Measurements from ENCODE around the gene BRICD5.

The BRICD5 gene

DNA sequence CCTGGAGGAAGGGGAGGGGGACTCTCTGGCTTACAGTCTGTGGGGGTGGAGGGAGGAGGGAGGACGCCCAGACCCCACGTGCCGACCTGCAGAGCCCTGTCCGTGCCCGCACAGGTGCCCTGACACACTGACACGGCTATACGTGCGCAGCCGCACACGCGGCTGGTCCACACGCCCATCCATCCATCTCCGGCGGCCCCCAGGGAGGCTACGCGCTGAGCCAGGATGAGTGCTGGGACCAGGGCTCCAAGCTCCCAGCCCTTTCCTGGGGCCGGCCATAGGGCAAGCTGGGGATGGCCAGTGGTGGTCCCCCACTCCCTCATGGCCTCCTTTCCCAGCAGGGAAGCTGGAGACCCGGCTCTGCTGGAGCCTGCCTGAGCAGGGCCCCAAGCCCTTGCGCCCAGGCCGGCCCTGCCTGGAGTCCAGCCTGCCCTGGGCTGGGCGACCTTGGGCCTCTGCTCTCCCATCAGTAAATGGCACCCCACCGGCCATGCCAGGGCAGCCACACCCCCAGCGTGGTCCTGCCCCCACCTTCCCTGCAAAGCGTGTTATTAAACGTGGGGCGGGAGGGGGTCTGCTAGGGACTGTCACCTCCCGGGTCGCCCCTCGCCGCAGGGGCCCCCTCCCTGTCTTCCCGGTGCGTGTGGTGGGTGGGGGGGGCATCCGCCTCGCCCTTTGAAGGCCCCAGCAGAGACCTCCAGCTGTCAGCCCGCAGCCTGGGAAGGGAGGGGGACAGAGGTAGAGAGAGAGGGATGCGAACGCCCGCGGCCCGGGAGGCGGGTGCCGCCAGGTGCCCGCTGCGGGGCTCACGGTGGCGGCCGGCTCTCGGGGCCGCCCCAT is 15.1 kb downstream of the BRICD5 start:
- Histone ChIP-seq H3K36me3 (ENCODE audit: control insufficient read depth in 1 of 2, insufficient read depth in 2 of 2, low read length in 2 of 2) (no peaks in the 10 kb centered on the region), H3K4me3 (ENCODE audit: low read depth, low read length) (no peak overlapping the region), H2BK5ac (ENCODE audit: low read depth, low read length, poor library complexity) (no peak overlapping the region), H3K79me1 (ENCODE audit: low read length) (no peaks in the 10 kb centered on the region), H4K8ac (ENCODE audit: low read depth, low read length) (no peak overlapping the region), H4K91ac (ENCODE audit: low read depth, low read length) (no peak overlapping the region), H3K9me3 (ENCODE audit: insufficient read depth, low read depth, low read length) (peaks cover 5% of the 10 kb centered on the region), H3K27me3 (ENCODE audit: insufficient read depth, low read length) (peaks cover 30% of the 10 kb centered on the region), H2AFZ (ENCODE audit: insufficient read depth, low read length, poor library complexity) (no peak overlapping the region), H3K4me2 (ENCODE audit: low read length) (peak overlapping the region; percentile 79), H3K23ac (ENCODE audit: low read length) (no peak overlapping the region), H3K79me2 (ENCODE audit: control insufficient read depth, insufficient read depth, low read length, poor library complexity) (no peaks in the 10 kb centered on the region), H3K14ac (ENCODE audit: low read length) (no peak overlapping the region), H3K4ac (ENCODE audit: low read depth, low read length) (no peak overlapping the region), H2BK12ac (ENCODE audit: low read length) (no peak overlapping the region), H3K4me1 (ENCODE audit: control insufficient read depth in 1 of 2, insufficient read depth in 2 of 2, low read length in 2 of 2) (no peaks in the 10 kb centered on the region), H4K12ac (ENCODE audit: low read depth, low read length) (no peak overlapping the region), H3K27ac (ENCODE audit: low read depth, low read length) (no peak overlapping the region), H2BK120ac (ENCODE audit: insufficient read depth, low read length, poor library complexity) (no peak overlapping the region), H3K18ac (ENCODE audit: low read length) (no peak overlapping the region), H3K9ac (ENCODE audit: low read length) (no peak overlapping the region), H2AK5ac (ENCODE audit: low read length) (no peak overlapping the region)
- DNase-seq = no peak
- WGBS (ENCODE audit: extremely low coverage, insufficient coverage, insufficient read length) = no CpG with 5 or more reads among the region's 49 CpGs

DNA sequence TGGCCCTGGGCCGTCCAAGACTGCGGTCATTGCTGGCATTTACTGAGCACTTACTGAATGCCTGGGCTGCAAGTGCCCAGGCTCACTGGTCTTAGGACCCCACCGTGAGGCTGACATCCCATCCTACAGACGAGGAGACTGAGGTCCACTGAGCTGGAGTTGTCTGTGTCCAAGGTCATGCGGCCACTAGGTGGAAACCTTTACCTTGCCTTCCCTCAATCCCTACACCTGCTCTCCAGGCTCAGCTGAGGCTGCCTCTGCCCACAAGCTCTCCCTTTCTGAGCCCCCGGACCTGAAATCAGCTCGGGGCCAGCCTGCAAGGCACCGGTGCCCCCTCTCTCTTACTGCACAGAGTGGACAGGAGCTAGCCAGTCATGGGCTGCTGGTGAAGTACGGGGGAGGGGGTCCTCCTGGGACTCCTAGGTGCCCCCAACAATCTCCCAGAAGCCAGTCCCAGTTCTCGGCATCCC is 15.8 kb downstream of the BRICD5 start:
- H2BK5ac ChIP-seq (ENCODE audit: low read depth, low read length, poor library complexity) = no peak overlapping the region
- H3K79me1 ChIP-seq (ENCODE audit: low read length) = no peaks in the 10 kb centered on the region
- no peak overlapping the region for H3K4me3 ChIP-seq (ENCODE audit: low read depth, low read length)
- no peak overlapping the region for H3K23ac ChIP-seq (ENCODE audit: low read length)
- H3K9ac ChIP-seq (ENCODE audit: low read length) = no peak overlapping the region
- peak; percentile 56 to 78 for DNase-seq
- no peak overlapping the region for H2BK120ac ChIP-seq (ENCODE audit: insufficient read depth, low read length, poor library complexity)
- no peak overlapping the region for H4K91ac ChIP-seq (ENCODE audit: low read depth, low read length)
- no peaks in the 10 kb centered on the region for H3K36me3 ChIP-seq (ENCODE audit: control insufficient read depth in 1 of 2, insufficient read depth in 2 of 2, low read length in 2 of 2)
- H4K8ac ChIP-seq (ENCODE audit: low read depth, low read length) = no peak overlapping the region
- H3K79me2 ChIP-seq (ENCODE audit: control insufficient read depth, insufficient read depth, low read length, poor library complexity) = no peaks in the 10 kb centered on the region
- H3K4me2 ChIP-seq (ENCODE audit: low read length) = no peak overlapping the region
- H3K4me1 ChIP-seq (ENCODE audit: control insufficient read depth in 1 of 2, insufficient read depth in 2 of 2, low read length in 2 of 2) = no peaks in the 10 kb centered on the region
- peaks cover 5% of the 10 kb centered on the region for H3K9me3 ChIP-seq (ENCODE audit: insufficient read depth, low read depth, low read length)
- no peak overlapping the region for H4K12ac ChIP-seq (ENCODE audit: low read depth, low read length)
- H3K27me3 ChIP-seq (ENCODE audit: insufficient read depth, low read length) = peaks cover 27% of the 10 kb centered on the region
- no peak overlapping the region for H2BK12ac ChIP-seq (ENCODE audit: low read length)
- H3K4ac ChIP-seq (ENCODE audit: low read depth, low read length) = no peak overlapping the region
- no CpG with 5 or more reads among the region's 10 CpGs for WGBS (ENCODE audit: extremely low coverage, insufficient coverage, insufficient read length)
- no peak overlapping the region for H2AFZ ChIP-seq (ENCODE audit: insufficient read depth, low read length, poor library complexity)
- H2AK5ac ChIP-seq (ENCODE audit: low read length) = no peak overlapping the region
- no peak overlapping the region for H3K14ac ChIP-seq (ENCODE audit: low read length)
- H3K27ac ChIP-seq (ENCODE audit: low read depth, low read length) = no peak overlapping the region
- no peak overlapping the region for H3K18ac ChIP-seq (ENCODE audit: low read length)

DNA sequence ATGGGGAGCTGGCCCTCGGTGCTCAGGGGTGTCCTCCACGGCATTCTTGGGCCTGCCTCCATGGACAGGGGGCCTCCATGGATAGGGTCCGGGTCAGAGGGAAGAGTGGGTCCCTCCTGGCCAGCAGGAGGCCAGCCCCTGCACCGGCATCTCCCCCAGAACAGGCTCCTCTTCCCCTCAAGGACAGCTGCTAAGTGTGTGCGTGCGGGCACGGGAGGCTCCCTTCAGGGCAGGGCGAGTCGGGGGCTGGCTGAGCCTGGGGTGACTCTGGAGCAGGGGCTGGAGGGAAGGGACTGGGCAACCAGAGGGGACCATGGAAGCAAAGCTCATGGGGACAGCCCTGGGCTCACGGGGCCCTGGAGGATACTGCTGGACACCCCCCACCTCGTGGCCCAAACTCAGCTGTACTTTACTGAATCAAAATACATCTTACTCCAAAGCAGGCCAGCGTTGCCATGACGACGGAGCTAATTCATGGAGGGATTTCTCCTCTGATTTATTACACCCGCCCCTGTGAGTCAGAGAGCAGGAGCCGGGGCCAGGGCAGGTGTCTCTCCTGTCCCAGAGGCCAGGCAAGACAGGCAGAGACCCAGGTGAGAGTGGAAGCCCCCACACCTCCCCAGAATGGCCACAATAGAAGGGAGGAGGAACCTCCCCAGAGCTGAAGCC is 16.4 kb downstream of the BRICD5 start:
- Histone ChIP-seq H4K12ac (ENCODE audit: low read depth, low read length) (no peak overlapping the region), H3K79me1 (ENCODE audit: low read length) (no peaks in the 10 kb centered on the region), H2BK5ac (ENCODE audit: low read depth, low read length, poor library complexity) (no peak overlapping the region), H3K36me3 (ENCODE audit: control insufficient read depth in 1 of 2, insufficient read depth in 2 of 2, low read length in 2 of 2) (no peaks in the 10 kb centered on the region), H4K8ac (ENCODE audit: low read depth, low read length) (no peak overlapping the region), H2BK12ac (ENCODE audit: low read length) (no peak overlapping the region), H3K27me3 (ENCODE audit: insufficient read depth, low read length) (peaks cover 27% of the 10 kb centered on the region), H3K18ac (ENCODE audit: low read length) (no peak overlapping the region), H3K27ac (ENCODE audit: low read depth, low read length) (no peak overlapping the region), H2AK5ac (ENCODE audit: low read length) (no peak overlapping the region), H3K79me2 (ENCODE audit: control insufficient read depth, insufficient read depth, low read length, poor library complexity) (no peaks in the 10 kb centered on the region), H3K4me1 (ENCODE audit: control insufficient read depth in 1 of 2, insufficient read depth in 2 of 2, low read length in 2 of 2) (no peaks in the 10 kb centered on the region), H3K9me3 (ENCODE audit: insufficient read depth, low read depth, low read length) (peaks cover 5% of the 10 kb centered on the region), H3K23ac (ENCODE audit: low read length) (no peak overlapping the region), H3K4me3 (ENCODE audit: low read depth, low read length) (no peak overlapping the region), H2BK120ac (ENCODE audit: insufficient read depth, low read length, poor library complexity) (no peak overlapping the region), H3K14ac (ENCODE audit: low read length) (no peak overlapping the region), H4K91ac (ENCODE audit: low read depth, low read length) (no peak overlapping the region), H3K4ac (ENCODE audit: low read depth, low read length) (no peak overlapping the region), H2AFZ (ENCODE audit: insufficient read depth, low read length, poor library complexity) (no peak overlapping the region), H3K9ac (ENCODE audit: low read length) (no peak overlapping the region), H3K4me2 (ENCODE audit: low read length) (no peak overlapping the region)
- peak in 1 of 2 donors; percentile 15 for DNase-seq
- no CpG with 5 or more reads among the region's 16 CpGs for WGBS (ENCODE audit: extremely low coverage, insufficient coverage, insufficient read length)

DNA sequence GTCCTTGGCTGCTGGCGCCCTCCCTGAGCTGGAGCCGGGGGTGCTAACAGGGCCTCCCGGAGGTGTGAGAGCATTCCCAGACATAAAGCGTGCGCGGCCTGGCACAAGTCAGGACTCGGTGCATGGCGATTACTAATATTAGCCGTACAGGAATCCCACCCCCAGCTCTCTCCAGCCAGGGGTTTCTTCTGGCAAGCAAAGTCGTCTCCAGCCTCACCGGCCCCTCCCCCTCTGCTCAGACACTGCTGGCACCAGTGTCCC is 19.3 kb downstream of the BRICD5 start:
- Histone ChIP-seq H3K27ac (ENCODE audit: low read depth, low read length) (no peak overlapping the region), H3K9ac (ENCODE audit: low read length) (no peak overlapping the region), H4K91ac (ENCODE audit: low read depth, low read length) (no peak overlapping the region), H2BK120ac (ENCODE audit: insufficient read depth, low read length, poor library complexity) (no peak overlapping the region), H2AK5ac (ENCODE audit: low read length) (no peak overlapping the region), H3K36me3 (ENCODE audit: control insufficient read depth in 1 of 2, insufficient read depth in 2 of 2, low read length in 2 of 2) (no peaks in the 10 kb centered on the region), H3K4me1 (ENCODE audit: control insufficient read depth in 1 of 2, insufficient read depth in 2 of 2, low read length in 2 of 2) (no peaks in the 10 kb centered on the region), H2BK5ac (ENCODE audit: low read depth, low read length, poor library complexity) (no peak overlapping the region), H3K4me3 (ENCODE audit: low read depth, low read length) (no peak overlapping the region), H3K4ac (ENCODE audit: low read depth, low read length) (no peak overlapping the region), H3K18ac (ENCODE audit: low read length) (no peak overlapping the region), H3K27me3 (ENCODE audit: insufficient read depth, low read length) (peaks cover 13% of the 10 kb centered on the region), H2BK12ac (ENCODE audit: low read length) (no peak overlapping the region), H3K23ac (ENCODE audit: low read length) (no peak overlapping the region), H3K9me3 (ENCODE audit: insufficient read depth, low read depth, low read length) (peaks cover 2% of the 10 kb centered on the region), H3K79me2 (ENCODE audit: control insufficient read depth, insufficient read depth, low read length, poor library complexity) (no peaks in the 10 kb centered on the region), H3K4me2 (ENCODE audit: low read length) (no peak overlapping the region), H3K14ac (ENCODE audit: low read length) (no peak overlapping the region), H2AFZ (ENCODE audit: insufficient read depth, low read length, poor library complexity) (no peak overlapping the region), H4K12ac (ENCODE audit: low read depth, low read length) (no peak overlapping the region), H3K79me1 (ENCODE audit: low read length) (no peaks in the 10 kb centered on the region), H4K8ac (ENCODE audit: low read depth, low read length) (no peak overlapping the region)
- WGBS (ENCODE audit: extremely low coverage, insufficient coverage, insufficient read length) = no CpG with 5 or more reads among the region's 11 CpGs
- no peak for DNase-seq
